ENCODE data around the gene TTC13. TPM values are rescaled to one million over a fixed set of nuclear protein-coding genes. Genes with fewer than 3 reads are reported as not detected.

The TTC13 gene
- total RNA-seq, 4 donors from 2014 or later = 44.8 to 178 (median 117) TPM

GRCh38 chr1:231020139-231020601, 41.5 kb upstream of the TTC13 start:
- no peaks in the 10 kb centered on the region for H3K36me3 ChIP-seq
- no peaks in the 10 kb centered on the region for H3K9me3 ChIP-seq
- intact Hi-C loops (cut with DNase I; ENCODE audit: low total_unique reads) = no loop called here
- in situ Hi-C loops (cut with MboI; ENCODE audit: low pct_ligation_motif_present in 1 of 4, low pct_unique_long_range_greater_than_20kb in 1 of 4, low sequenced_read_pairs in 3 of 4) = no loop called here
- no peaks in the 10 kb centered on the region for H3K27me3 ChIP-seq
- 40 to 69% methylated on average over 1 to 14 of the region's 14 CpGs for WGBS, 2 donors (ENCODE audit: low coverage in 1 of 2)
- H3K4me1 ChIP-seq = peaks cover 0 to 3% (median 0%) of the 10 kb centered on the region in 4 donors
- no peak for TF ChIP-seq POLR2AphosphoS5 (IDR thresholded peaks at IDR 0.05)
- TF ChIP-seq POLR2A (IDR thresholded peaks at IDR 0.05) = no peak
- no peak for TF ChIP-seq CTCF (IDR thresholded peaks at IDR 0.05)
- TF ChIP-seq EP300 (IDR thresholded peaks at IDR 0.05; ENCODE audit: low read depth) = no peak
- no peak for DNase-seq
- peak overlapping the region; percentile 25 to 61 (median 44) for H3K27ac ChIP-seq
- H3K4me3 ChIP-seq = no peak overlapping the region

GRCh38 chr1:231019711-231020110, 41.0 kb upstream of the TTC13 start:
- peaks cover 0 to 3% (median 0%) of the 10 kb centered on the region in 4 donors for H3K4me1 ChIP-seq

GRCh38 chr1:231016966-231017365, 38.3 kb upstream of the TTC13 start:
- intact Hi-C loops (cut with DNase I; ENCODE audit: low total_unique reads) = no loop called here

More at GRCh38 chr1:231019711-231020110, 41.0 kb upstream of the TTC13 start:
- intact Hi-C loops (cut with DNase I; ENCODE audit: low total_unique reads) = no loop called here
- 84% methylated on average over 13 of the region's 14 CpGs; no CpG with 5 or more reads in 1 of the 2 donors for WGBS, 2 donors (ENCODE audit: low coverage in 1 of 2)
- in situ Hi-C loops (cut with MboI; ENCODE audit: low pct_ligation_motif_present in 1 of 4, low pct_unique_long_range_greater_than_20kb in 1 of 4, low sequenced_read_pairs in 3 of 4) = no loop called here
- DNase-seq = no peak
- no peaks in the 10 kb centered on the region for H3K9me3 ChIP-seq
- no peak overlapping the region for H3K4me3 ChIP-seq
- H3K36me3 ChIP-seq = no peaks in the 10 kb centered on the region
- H3K27ac ChIP-seq = peak overlapping the region in 2 of 4 donors; percentile 12 to 61
- H3K27me3 ChIP-seq = no peaks in the 10 kb centered on the region
- TF ChIP-seq CTCF (IDR thresholded peaks at IDR 0.05) (no peak), POLR2A (IDR thresholded peaks at IDR 0.05) (no peak)

DNA sequence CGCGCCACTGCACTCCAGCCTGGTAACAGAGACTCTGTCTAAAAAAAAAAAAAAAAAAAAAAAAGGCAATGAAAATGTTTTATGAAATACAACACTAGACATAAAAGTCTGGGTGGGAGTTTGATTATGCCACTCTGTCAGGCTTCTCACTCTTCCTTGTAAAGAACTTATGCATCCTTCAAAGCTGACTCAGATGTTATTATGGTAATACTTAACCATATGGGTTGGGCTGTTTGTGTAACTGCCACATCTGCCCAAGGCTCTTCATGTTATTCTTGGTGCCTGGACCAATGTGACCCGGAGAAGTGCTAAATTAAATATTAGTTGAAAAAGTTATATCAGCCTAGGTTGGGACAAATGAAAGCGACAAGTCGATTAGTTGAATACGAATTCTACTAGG, 37.6 kb upstream of the TTC13 start:
- no peak overlapping the region for H3K27ac ChIP-seq
- peaks cover 0 to 3% (median 0%) of the 10 kb centered on the region in 4 donors for H3K4me1 ChIP-seq
- WGBS, 2 donors (ENCODE audit: low coverage in 1 of 2) = 59 to 72% methylated on average over 5 to 6 of the region's 6 CpGs
- H3K27me3 ChIP-seq = no peaks in the 10 kb centered on the region
- TF ChIP-seq POLR2A (IDR thresholded peaks at IDR 0.05) = no peak
- no peak for TF ChIP-seq EP300 (IDR thresholded peaks at IDR 0.05; ENCODE audit: low read depth)
- TF ChIP-seq POLR2AphosphoS5 (IDR thresholded peaks at IDR 0.05) = no peak
- no peak for TF ChIP-seq CTCF (IDR thresholded peaks at IDR 0.05)
- DNase-seq = no peak
- intact Hi-C loops (cut with DNase I; ENCODE audit: low total_unique reads) = no loop called here
- in situ Hi-C loops (cut with MboI; ENCODE audit: low pct_ligation_motif_present in 1 of 4, low pct_unique_long_range_greater_than_20kb in 1 of 4, low sequenced_read_pairs in 3 of 4) = no loop called here
- no peak overlapping the region for H3K4me3 ChIP-seq
- no peaks in the 10 kb centered on the region for H3K9me3 ChIP-seq
- H3K36me3 ChIP-seq = no peaks in the 10 kb centered on the region

More at GRCh38 chr1:231016966-231017365, 38.3 kb upstream of the TTC13 start:
- 82 to 83% methylated on average over 4 to 5 of the region's 5 CpGs for WGBS, 2 donors (ENCODE audit: low coverage in 1 of 2)
- DNase-seq = no peak
- H3K4me1 ChIP-seq = peaks cover 0 to 3% (median 0%) of the 10 kb centered on the region in 4 donors
- no peak overlapping the region for H3K4me3 ChIP-seq
- TF ChIP-seq POLR2AphosphoS5 (IDR thresholded peaks at IDR 0.05) (no peak), EP300 (IDR thresholded peaks at IDR 0.05; ENCODE audit: low read depth) (no peak), POLR2A (IDR thresholded peaks at IDR 0.05) (no peak), CTCF (IDR thresholded peaks at IDR 0.05) (no peak)
- H3K36me3 ChIP-seq = no peaks in the 10 kb centered on the region
- in situ Hi-C loops (cut with MboI; ENCODE audit: low pct_ligation_motif_present in 1 of 4, low pct_unique_long_range_greater_than_20kb in 1 of 4, low sequenced_read_pairs in 3 of 4) = no loop called here
- H3K9me3 ChIP-seq = no peaks in the 10 kb centered on the region
- H3K27ac ChIP-seq = no peak overlapping the region
- H3K27me3 ChIP-seq = no peaks in the 10 kb centered on the region
